Gastrocnemius medialis (tissue), 4 donors: ENCODE data around the gene PDE1C. TPM values are rescaled to one million over a fixed set of nuclear protein-coding genes. Genes with fewer than 3 reads are reported as not detected.

Experiments used
- ATAC-seq, 2 donors: fragments of 150-250 bp; one replicate each; pipeline ENCODE4 v1.9.1; 2016
- DNase-seq, 2 donors: peaks; one replicate each; pipeline ENCODE4 v3.0.0-alpha.2; 2019
- H3K27ac ChIP-seq, 4 donors: fragments of 200-600 bp; sonication (generic); 1 replicate in 1 of 4; 2 replicates in 3 of 4; pipeline ENCODE4 v1.5.1; 2016 to 2018; ENCODE audit warnings: mild to moderate bottlenecking in 2 of 4, moderate library complexity in 1 of 4
- H3K27me3 ChIP-seq, 3 donors: fragments of 200-600 bp; sonication (generic) in 2 of 3; 1 replicate in 1 of 3; 2 replicates in 2 of 3; pipeline versions ENCODE4 v1.5.1 to v1.6.0; 2016 to 2019; ENCODE audit warnings: mild to moderate bottlenecking in 1 of 3, moderate library complexity in 1 of 3
- H3K36me3 ChIP-seq, 2 donors: fragments of 200-600 bp; sonication (generic) in 1 of 2; one replicate each; pipeline ENCODE4 v1.5.1; 2017 to 2018
- H3K4me1 ChIP-seq, 2 donors: fragments of 200-600 bp; sonication (generic) in 1 of 2; one replicate each; pipeline ENCODE4 v1.5.1; 2016 to 2017; ENCODE audit warnings: mild to moderate bottlenecking in 2 of 2
- H3K4me3 ChIP-seq, 4 donors: fragments of 200-600 bp; sonication (generic) in 3 of 4; 1 replicate in 1 of 4; 2 replicates in 3 of 4; pipeline ENCODE4 v1.5.1; 2016 to 2019; ENCODE audit warnings: mild to moderate bottlenecking in 2 of 4
- H3K9me3 ChIP-seq, 3 donors: fragments of 200-600 bp; sonication (generic) in 2 of 3; 1 replicate in 1 of 3; 2 replicates in 2 of 3; pipeline ENCODE4 v1.5.1; 2016 to 2019
- POLR2A ChIP-seq, 2 donors: fragments of 450-650 bp; IDR thresholded peaks; one replicate each; pipeline ENCODE4 v1.6.1; 2017; ENCODE audit warnings: antibody characterized with exemption in 2 of 2, mild to moderate bottlenecking in 2 of 2, moderate library complexity in 2 of 2
- in situ Hi-C, 4 donors: fragments of 200-750 bp; cut with MboI; loops; one replicate each; pipeline versions ENCODE4 v1.15.0 to v1.8.0; 2017; ENCODE audit warnings: low sequenced_read_pairs in 4 of 4
- intact Hi-C: fragments of 100-400 bp; cut with DNase I; formaldehyde crosslinking; loops from one replicate; pipeline ENCODE4 v1.15.1; 2023; ENCODE audit warnings: low total_unique reads
- total RNA-seq, 4 donors: library from RNA; depleted of rRNA; stranded (reverse); fragments of >200 nt; gene quantifications; one replicate each; pipeline versions ENCODE4 v1.1.0 to v1.2.3, GENCODE V29; 2016
- TF ChIP-seq, protein P1 (sequence below), 5 experiments: fragments of 450-650 bp in 3 of 5; fragments of 200-600 bp in 2 of 5; sonication (generic) in 2 of 5; IDR thresholded peaks in 4 of 5; conservative IDR thresholded peaks in 1 of 5; 1 replicate in 4 of 5; 2 replicates in 1 of 5; pipeline ENCODE4 v1.5.1; 2016 to 2019; ENCODE audit warnings: antibody characterized with exemption in 5 of 5, mild to moderate bottlenecking in 3 of 5, moderate library complexity in 3 of 5

PDE1C gene
- total RNA-seq, 4 donors from 2014 or later: 0.46 to 1.2 (median 0.67) TPM

DNA sequence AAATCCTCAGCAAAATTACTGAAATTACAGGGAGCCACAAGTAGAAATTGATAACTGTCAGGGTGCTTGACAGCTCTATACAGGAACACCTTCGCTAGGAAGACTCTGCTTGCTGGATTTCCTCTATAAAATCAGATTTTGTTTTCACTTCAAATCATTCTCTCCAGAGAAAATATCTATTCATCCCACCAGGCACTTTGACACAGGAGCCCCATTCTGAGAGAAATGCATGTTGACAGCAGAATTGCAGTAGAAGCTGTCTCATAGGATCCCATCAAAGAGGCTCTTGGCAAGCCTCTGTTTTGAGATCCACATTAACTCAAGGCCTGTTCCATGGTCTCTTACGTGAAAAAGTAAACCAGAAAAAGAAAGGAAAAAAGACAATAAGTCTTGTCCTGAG is 116.8 kb downstream of the PDE1C start:
- Histone ChIP-seq H3K4me3 (no peak overlapping the region), H3K36me3 (no peaks in the 10 kb centered on the region), H3K9me3 (no peaks in the 10 kb centered on the region), H3K4me1 (no peaks in the 10 kb centered on the region), H3K27ac (no peak overlapping the region), H3K27me3 (no peaks in the 10 kb centered on the region)
- in situ Hi-C loops (no loop called here), intact Hi-C loops (no loop called here)
- DNase-seq (no peak), ATAC-seq (no peak)
- no peak for TF ChIP-seq POLR2A (IDR thresholded peaks at IDR 0.05)
- TF ChIP-seq, protein P1, sequence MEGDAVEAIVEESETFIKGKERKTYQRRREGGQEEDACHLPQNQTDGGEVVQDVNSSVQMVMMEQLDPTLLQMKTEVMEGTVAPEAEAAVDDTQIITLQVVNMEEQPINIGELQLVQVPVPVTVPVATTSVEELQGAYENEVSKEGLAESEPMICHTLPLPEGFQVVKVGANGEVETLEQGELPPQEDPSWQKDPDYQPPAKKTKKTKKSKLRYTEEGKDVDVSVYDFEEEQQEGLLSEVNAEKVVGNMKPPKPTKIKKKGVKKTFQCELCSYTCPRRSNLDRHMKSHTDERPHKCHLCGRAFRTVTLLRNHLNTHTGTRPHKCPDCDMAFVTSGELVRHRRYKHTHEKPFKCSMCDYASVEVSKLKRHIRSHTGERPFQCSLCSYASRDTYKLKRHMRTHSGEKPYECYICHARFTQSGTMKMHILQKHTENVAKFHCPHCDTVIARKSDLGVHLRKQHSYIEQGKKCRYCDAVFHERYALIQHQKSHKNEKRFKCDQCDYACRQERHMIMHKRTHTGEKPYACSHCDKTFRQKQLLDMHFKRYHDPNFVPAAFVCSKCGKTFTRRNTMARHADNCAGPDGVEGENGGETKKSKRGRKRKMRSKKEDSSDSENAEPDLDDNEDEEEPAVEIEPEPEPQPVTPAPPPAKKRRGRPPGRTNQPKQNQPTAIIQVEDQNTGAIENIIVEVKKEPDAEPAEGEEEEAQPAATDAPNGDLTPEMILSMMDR (IDR thresholded peaks at IDR 0.05 in 4 of 5, conservative IDR thresholded peaks at IDR 0.05 in 1 of 5): no peak

GRCh38 chr7:31950091-31950755 is 120.0 kb downstream of the PDE1C start:
- ATAC-seq (no peak), DNase-seq (no peak)
- no peak overlapping the region for H3K4me3 ChIP-seq
- H3K4me1 ChIP-seq: no peaks in the 10 kb centered on the region
- no peaks in the 10 kb centered on the region for H3K9me3 ChIP-seq
- in situ Hi-C loops: no loop called here
- H3K36me3 ChIP-seq: no peaks in the 10 kb centered on the region
- TF ChIP-seq POLR2A (IDR thresholded peaks at IDR 0.05): no peak
- TF ChIP-seq, protein P1 (IDR thresholded peaks at IDR 0.05 in 4 of 5, conservative IDR thresholded peaks at IDR 0.05 in 1 of 5): no peak
- H3K27ac ChIP-seq: no peak overlapping the region
- H3K27me3 ChIP-seq: no peaks in the 10 kb centered on the region
- intact Hi-C loops: no loop called here

- H3K27ac ChIP-seq: no peak overlapping the region
- ATAC-seq (no peak), DNase-seq (no peak)
- no peaks in the 10 kb centered on the region for H3K4me1 ChIP-seq
- intact Hi-C loops (no loop called here), in situ Hi-C loops (no loop called here)
- H3K9me3 ChIP-seq: no peaks in the 10 kb centered on the region
- H3K36me3 ChIP-seq: no peaks in the 10 kb centered on the region
- TF ChIP-seq, protein P1 (IDR thresholded peaks at IDR 0.05 in 4 of 5, conservative IDR thresholded peaks at IDR 0.05 in 1 of 5): no peak
- no peak for TF ChIP-seq POLR2A (IDR thresholded peaks at IDR 0.05)
- H3K4me3 ChIP-seq: no peak overlapping the region
- H3K27me3 ChIP-seq: no peaks in the 10 kb centered on the region
Measured at GRCh38 chr7:31948029-31948428, 122.2 kb downstream of the PDE1C start.

- intact Hi-C loops: no loop called here
- in situ Hi-C loops: no loop called here
- Histone ChIP-seq H3K27me3 (no peaks in the 10 kb centered on the region), H3K36me3 (no peaks in the 10 kb centered on the region), H3K4me3 (no peak overlapping the region), H3K4me1 (no peaks in the 10 kb centered on the region), H3K27ac (no peak overlapping the region), H3K9me3 (no peaks in the 10 kb centered on the region)
- no peak for ATAC-seq
- TF ChIP-seq, protein P1 (IDR thresholded peaks at IDR 0.05 in 4 of 5, conservative IDR thresholded peaks at IDR 0.05 in 1 of 5): no peak
- TF ChIP-seq POLR2A (IDR thresholded peaks at IDR 0.05): no peak
- no peak for DNase-seq
Measured at GRCh38 chr7:31940167-31940566, 130.0 kb downstream of the PDE1C start.

DNA sequence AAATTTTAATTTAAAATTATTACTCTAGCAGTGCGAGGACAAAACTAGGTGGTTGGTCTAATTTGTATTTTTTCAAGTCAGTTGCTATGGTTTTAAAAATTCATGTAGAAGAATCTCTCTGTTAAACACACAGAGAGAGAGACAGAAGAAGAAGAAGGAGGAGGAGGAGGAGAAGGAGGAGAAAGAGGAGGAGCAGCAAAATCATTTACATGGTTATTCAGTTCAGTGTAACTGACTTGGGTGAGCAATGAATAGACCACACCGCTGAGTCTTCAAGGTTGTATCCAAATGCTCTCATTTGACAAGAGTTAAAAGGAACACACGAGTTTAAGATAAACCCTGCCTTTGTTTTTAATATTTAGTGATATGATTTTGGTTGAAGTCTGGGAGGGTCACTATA is 131.1 kb downstream of the PDE1C start:
- no peak for DNase-seq
- Histone ChIP-seq H3K4me3 (no peak overlapping the region), H3K27ac (no peak overlapping the region), H3K27me3 (no peaks in the 10 kb centered on the region), H3K9me3 (no peaks in the 10 kb centered on the region), H3K36me3 (no peaks in the 10 kb centered on the region), H3K4me1 (no peaks in the 10 kb centered on the region)
- no peak for TF ChIP-seq POLR2A (IDR thresholded peaks at IDR 0.05)
- TF ChIP-seq, protein P1 (IDR thresholded peaks at IDR 0.05 in 4 of 5, conservative IDR thresholded peaks at IDR 0.05 in 1 of 5): no peak
- intact Hi-C loops: no loop called here
- ATAC-seq: no peak
- in situ Hi-C loops: no loop called here
